NCI-H1694 treated with DMSO at 0.1 percent for 48 hours (cell line): Measurements from ENCODE around the gene RNASE4.
A peak's percentile ranks its signal among the peaks of the same experiment; 100 is the strongest.
"Not testable (repeated sequence)": the region's sequence is repeated elsewhere in the genome, so short reads cannot be mapped to it uniquely, and the experiment has no call there.

Experiments used
- DNase-seq: peaks from one replicate; lab custom pipeline; 2025; lab: John Stamatoyannopoulos, UW

RNASE4 gene

GRCh38 chr14:20683891-20684661 is at the start of gene RNASE4:
TSS of gene RNASE4 (plus strand) at chr14:20684560. CDS start at chr14:20699372, 14,812 bp downstream.
- DNase-seq, result peak; percentile 82

DNA sequence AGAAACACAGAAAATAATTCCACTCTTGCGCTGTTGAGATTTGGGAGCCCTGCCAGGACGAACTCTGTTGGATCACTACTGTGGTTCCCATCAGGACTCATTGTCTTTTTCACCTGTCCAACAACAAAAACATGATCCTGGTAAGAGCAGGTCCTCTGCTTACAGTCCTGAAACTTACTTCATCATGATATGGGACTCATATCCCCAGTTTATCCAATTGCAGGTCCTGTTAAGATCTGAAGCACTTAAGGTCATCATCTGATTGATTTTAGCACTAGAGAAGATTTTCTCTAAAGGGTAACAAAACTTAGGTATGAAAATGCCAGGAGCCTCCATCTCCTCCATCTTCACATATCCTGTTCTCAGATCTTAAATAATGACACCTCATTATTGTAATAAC is 42.8 kb upstream of the RNASE4 start, which contains the start of gene OR6S1:
TSS of gene OR6S1 (minus strand) at position 101 of the 400 bp plus-strand sequence. CDS start at position 101, 0 bp downstream.
- no peak for DNase-seq

GRCh38 chr14:20642182-20642581 is 42.2 kb upstream of the RNASE4 start:
- no peak for DNase-seq

GRCh38 chr14:20642755-20643154 is 41.6 kb upstream of the RNASE4 start:
- not testable (repeated sequence) for DNase-seq

DNA sequence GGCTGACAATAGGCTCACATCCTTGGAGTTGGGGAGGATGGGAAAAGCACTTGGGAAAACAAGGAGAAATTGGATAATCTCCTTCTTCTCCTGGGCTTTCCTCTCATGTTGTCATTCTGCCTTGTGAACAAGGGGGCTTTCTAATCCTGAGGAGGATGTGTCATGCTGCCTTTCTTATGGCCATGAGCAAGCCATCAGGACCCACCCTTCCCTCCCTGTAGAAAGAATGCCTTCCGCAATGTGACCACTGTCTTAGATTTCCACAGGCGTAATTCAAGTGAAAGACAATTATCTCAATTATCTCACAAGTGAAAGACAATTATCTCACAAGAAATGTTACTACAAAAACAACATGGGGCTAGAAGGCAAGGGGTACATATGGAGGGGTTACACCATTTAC is 39.8 kb upstream of the RNASE4 start:
- DNase-seq, result no peak

- no peak for DNase-seq
Measured at GRCh38 chr14:20645481-20645880, 38.9 kb upstream of the RNASE4 start.

DNA sequence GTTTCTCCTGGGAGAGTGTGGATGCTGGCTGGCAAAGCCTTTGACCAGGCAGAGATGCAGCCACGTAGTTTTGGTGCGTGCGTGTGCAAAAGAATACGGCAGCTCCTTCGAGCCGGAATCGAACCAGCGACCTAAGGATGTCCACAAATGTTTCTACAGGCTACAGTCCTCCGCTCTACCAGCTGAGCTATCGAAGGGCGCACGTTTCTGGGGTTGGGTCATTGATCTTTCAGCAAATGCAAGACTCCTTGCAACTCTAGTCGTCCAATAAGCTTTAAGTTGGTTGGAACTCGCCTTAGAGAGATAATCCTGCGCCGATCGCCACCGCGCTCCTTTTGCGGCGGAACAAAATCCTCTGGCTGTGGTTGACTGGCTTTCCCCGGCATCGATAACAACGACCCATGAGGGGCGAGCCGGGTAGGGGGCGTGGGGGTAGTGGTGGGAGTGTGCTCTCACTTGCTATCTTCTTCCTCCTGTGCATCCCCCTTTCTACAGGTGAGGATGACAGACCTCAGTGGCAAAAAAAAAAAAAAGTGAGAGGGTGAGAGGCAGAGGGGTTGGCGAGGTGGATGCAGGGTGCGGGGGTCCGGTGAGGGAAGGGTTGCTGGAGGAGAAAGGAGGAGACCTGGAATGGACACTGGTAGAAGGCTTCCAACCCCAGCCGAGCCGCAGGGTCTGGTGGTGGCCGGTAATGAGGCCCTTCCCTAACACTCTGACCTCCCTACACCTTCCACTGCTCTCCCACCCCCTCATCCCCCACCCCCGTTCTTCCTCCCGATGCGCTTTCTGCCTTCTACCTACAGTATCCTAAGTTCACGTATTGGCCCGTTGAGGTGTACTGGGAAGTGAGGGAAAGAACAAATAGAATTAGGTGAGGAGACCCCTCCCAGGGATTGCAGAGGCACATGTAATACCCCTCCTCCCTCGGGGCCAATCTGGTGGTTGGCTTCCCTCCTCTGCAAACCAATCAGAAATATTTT is 31.1 kb upstream of the RNASE4 start:
- no peak for DNase-seq

- DNase-seq, result no peak
Measured at GRCh38 chr14:20655851-20656250, 28.5 kb upstream of the RNASE4 start.

- no peak for DNase-seq
Measured at GRCh38 chr14:20656274-20656673, 28.1 kb upstream of the RNASE4 start.

GRCh38 chr14:20657216-20658211 is 26.8 kb upstream of the RNASE4 start:
- no peak for DNase-seq

DNA sequence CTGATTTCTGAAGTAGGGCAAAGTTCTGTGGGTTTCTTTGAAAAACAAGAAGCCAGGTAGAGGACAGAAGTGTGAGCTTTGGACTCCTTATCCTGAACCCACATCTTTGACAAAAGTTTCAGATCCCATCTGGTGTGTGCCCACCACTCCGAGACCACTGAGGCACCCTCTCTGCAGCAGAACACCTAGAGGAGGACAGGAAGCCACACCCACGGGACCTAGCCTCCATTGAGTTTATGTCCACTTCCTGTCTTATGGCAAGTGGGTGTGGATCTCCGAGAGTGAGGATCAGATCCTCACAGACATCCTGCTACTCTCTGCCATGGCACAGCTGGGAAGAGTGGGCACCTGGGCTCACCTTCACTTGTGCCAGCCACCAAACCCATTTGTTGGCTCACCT is 26.1 kb upstream of the RNASE4 start:
- DNase-seq, result no peak

- DNase-seq, result no peak
Measured at GRCh38 chr14:20659336-20659735, 25.0 kb upstream of the RNASE4 start.

DNA sequence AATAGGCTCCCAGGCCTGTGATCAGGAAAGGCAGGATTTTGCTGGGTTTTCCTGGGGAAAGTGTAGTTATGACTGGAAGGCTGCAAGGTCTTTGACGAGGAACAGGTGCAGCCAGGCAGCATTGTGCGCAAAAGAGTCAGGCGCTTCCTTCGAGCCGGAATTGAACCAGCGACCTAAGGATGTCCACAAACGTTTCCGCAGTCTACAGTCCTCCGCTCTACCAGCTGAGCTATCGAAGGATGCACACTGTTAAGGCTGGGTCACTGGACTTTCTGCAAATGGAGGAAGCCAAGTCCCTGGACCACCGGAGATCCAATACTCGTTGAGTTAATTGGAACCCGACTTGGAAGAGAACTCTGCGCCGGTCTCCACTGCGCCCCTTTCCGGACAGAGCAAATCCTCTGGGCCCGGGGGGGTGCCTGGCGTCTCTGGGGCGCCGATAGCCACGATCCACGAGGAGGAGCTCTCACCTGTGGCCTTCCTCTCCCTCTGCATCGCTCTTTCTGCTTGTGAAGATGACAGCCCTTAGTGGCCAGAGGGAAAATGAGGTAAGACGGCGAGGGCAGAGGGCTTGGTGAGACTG is 24.5 kb upstream of the RNASE4 start:
- DNase-seq, result no peak

DNA sequence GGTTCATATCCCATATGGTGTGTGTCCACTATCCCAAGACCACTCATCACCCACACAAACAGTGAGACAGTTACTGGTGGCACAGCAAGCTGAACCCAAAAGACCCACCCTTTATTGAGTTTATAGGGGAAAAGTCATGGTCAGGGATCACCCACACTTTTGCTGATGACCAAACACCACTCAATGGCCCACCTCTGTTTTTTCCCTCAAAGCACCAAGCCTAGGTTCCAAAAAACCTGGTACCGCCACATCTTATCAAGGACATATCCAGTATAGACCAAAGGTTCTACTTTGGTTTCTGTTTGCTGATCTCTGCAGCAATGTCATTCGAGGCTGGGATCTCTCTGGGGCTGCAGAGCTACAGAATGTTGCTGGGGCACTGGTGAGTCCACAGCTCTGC is 23.2 kb upstream of the RNASE4 start:
- DNase-seq, result no peak

DNA sequence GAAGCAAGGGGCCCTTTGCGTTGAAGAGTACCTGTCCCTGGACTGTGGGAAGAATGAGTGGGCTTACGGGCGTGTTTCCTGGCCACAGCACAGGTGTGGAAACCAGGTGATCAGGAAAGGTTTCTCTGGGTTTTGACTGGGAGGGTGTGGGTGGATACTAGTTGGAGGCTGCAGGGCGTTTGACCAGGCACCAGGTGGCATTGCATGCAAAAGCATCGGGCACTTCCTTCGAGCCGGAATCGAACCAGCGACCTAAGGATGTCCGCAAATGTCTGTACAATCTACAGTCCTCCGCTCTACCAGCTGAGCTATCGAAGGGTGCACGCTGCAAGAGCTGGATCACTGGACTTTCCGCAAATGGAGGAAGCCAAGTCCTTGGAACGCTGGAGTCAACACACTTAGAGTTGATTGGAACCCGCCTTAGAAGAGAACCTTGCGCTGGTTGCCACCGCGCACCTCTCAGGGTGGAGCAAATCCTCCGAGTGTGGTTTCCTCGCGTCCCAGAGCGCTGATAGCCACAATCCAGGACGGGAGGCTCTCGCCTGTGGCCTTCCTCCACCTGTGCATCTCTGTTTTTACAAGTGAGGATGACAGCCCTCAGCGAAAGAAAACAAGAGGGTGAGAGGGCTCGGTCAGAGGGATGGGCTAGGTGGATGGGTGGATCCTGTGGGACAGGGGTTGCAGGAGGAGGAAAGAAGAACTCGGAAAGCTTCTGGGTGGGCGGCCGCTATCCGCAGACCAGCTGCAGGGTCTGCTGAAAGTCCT is 21.2 kb upstream of the RNASE4 start:
- DNase-seq, result peak; percentile 29

DNA sequence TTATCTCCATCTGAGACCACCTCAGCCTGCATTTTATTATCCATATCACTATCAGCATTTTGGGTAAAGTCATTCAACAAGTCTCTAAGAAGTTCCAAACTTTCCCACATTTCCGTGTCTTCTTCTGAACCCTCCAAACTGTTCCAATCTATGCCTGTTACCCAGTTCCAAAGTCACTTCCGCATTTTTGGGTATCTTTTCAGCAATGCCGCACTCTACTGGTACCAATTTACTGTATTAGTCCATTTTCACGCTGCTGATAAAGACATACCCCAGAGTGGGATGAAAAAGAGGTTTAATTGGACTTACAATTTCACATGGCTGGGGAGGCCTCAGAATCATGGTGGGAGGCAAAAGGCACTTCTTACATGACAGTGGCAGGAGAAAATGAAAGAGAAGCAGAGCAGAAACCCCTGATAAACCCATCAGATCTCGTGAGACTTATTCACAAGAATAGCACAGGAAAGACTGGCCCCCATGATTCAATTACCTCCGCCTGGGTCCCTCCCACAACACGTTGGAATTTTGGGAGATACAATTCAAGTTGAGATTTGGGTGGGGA is 17.9 kb upstream of the RNASE4 start:
- not testable (repeated sequence) for DNase-seq

DNA sequence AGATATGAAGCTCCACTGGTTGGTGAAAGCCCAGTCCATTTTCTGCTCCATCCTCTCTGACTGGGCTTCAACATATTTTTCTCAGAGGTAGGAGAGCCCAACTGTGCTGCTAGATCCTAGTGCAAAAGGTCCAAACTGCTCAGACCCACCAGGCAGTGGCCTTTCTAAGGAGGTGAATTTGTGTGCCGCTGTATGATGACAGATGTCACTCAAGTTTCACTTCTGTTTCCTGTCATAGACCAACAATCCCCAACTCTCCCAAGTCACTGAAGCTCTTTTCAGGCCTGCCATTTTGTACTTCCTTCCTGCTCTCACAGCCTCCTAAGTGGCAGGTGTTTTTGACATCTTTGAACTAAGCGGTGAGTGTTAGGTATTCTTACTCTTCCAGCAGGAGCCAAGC is 16.4 kb upstream of the RNASE4 start:
- DNase-seq, result no peak

DNA sequence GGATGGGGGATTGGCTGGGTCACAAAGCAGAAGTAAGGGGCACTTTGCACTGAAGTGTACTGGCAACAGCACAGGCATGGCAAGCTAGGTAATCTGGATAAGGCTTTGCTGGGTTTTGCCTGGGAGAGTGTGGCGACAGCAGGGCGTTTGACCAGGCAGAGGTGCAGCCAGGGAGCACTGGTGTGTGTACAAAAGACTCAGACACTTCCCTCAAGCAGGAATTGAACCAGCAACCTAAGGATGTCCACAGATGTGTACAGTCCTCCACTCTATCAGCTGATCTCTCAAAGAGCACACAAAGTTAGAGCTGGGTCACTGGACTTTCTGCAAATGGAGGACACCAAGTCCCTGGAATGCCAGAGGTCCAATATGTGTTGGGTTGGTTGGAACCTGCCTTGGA is 15.4 kb upstream of the RNASE4 start:
- no peak for DNase-seq

DNA sequence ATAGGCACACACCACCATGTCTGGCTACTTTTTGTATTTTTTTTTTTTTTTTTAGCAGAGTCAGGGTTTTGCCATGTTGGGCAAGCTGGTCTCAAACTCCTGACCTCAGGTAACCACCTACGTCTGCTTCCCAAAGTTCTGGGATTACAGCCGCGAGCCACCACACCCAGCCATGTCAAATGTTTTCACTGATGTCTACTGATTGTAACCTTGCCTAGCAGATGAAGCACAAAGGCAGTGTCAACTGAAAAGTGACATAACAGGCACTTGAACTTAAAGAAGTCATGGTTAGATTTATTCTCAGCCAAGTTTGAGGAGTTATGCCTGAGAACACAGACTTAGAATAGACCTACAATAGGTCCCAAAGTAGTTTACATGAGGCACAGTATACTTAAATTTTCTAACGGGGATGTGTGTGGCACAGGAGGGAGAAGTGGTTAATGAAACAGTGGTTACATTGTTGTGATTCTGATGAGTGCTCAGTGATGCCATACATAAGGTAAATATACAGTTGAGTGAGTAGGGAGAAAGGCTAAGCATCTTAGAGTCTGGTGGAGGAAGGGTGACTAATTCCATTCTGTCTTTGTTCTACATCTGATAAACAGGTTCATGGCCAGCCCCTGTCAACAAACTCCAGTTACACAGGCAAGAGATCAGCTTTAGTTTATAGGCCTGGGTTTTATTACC is 12.6 kb upstream of the RNASE4 start:
- no peak for DNase-seq
